OCI-LY7 (cell line): ENCODE results near the gene RBFOX1.

ENCODE experiments used
- CTCF ChIP-seq: fragments of 200-600 bp; sonication (generic); conservative IDR thresholded peaks from 2 replicates; pipeline ENCODE4 v1.5.1; 2014; ENCODE audit warnings: mild to moderate bottlenecking, antibody characterized with exemption, low read length, moderate library complexity, mixed read lengths
- EZH2phosphoT487 ChIP-seq: fragments of 200-600 bp; sonication (generic); IDR thresholded peaks from 2 replicates; pipeline ENCODE4 v1.6.1; 2018; ENCODE audit warnings: low read depth, borderline replicate concordance, mild to moderate bottlenecking, mixed run types, antibody characterized with exemption, low read length, moderate library complexity, mixed read lengths

- TF ChIP-seq CTCF (no peak), EZH2phosphoT487 (no peak)
Measured at GRCh38 chr16:7420079-7420478, 87.4 kb downstream of the RBFOX1 start.
